T-cell (primary cell): ENCODE results near the gene SSBP2. TPM values are rescaled to one million over a fixed set of nuclear protein-coding genes. Genes with fewer than 3 reads are reported as not detected.
"Not testable (repeated sequence)": the region's sequence is repeated elsewhere in the genome, so short reads cannot be mapped to it uniquely, and the experiment has no call there.

Experiments used
- ATAC-seq, 4 experiments: fragments of 200-7000 bp in 3 of 4; fragments of 150-1000 bp in 1 of 4; cut with Tn5 transposase; replicated peaks in 1 of 4; 1 replicate in 3 of 4; 2 replicates in 1 of 4; pipeline ENCODE4 v1.10.0; 2021; ENCODE audit warnings: moderate library complexity in 3 of 4, mild to moderate bottlenecking in 2 of 4, moderate number of reproducible peaks in 1 of 4
- CTCF ChIA-PET, 2 donors: fragments of 300-600 bp; sonication (Branson Sonifier 250); formaldehyde crosslinking; loops; one replicate each; lab custom pipeline; 2022; ENCODE audit warnings: antibody characterized with exemption in 2 of 2; lab: Charles Lee
- POLR2A ChIA-PET, 2 donors: fragments of 300-600 bp; sonication (Branson Sonifier 250); formaldehyde crosslinking; loops; one replicate each; lab custom pipeline; 2022; ENCODE audit warnings: antibody characterized with exemption in 2 of 2; lab: Charles Lee
- DNase-seq, 35 experiments: peaks; one replicate each; pipeline versions ENCODE4 v3.0.0 to v3.0.0-alpha.2; 2013 to 2023
- H3K27ac ChIP-seq: one replicate; pipeline ENCODE4 v1.5.1; 2013; ENCODE audit warnings: low read length
- H3K27me3 ChIP-seq, 2 experiments: replicated peaks in 1 of 2; 1 replicate in 1 of 2; 2 replicates in 1 of 2; pipeline versions ENCODE4 v1.6.1 to v1.7.0; 2013; ENCODE audit warnings: low read length in 1 of 2, mixed read lengths in 1 of 2; ENCODE audit not compliant: control insufficient read depth in 2 of 2, insufficient read depth in 2 of 2; ENCODE audit errors: extremely low read depth in 1 of 2
- H3K36me3 ChIP-seq, 2 donors: 1 replicate in 1 of 2; 2 replicates in 1 of 2; pipeline versions ENCODE4 v1.6.1 to v1.7.0; 2013; ENCODE audit warnings: low read length in 1 of 2; ENCODE audit not compliant: control insufficient read depth in 2 of 2, insufficient read depth in 1 of 2; ENCODE audit errors: extremely low read depth in 1 of 2
- H3K4me1 ChIP-seq, 2 experiments: 1 replicate in 1 of 2; 2 replicates in 1 of 2; pipeline versions ENCODE4 v1.6.1 to v1.7.0; 2013; ENCODE audit warnings: low read length in 2 of 2, mixed read lengths in 1 of 2; ENCODE audit not compliant: insufficient read depth in 2 of 2, control insufficient read depth in 1 of 2; ENCODE audit errors: extremely low read depth in 1 of 2
- H3K4me3 ChIP-seq, 2 donors: 1 replicate in 1 of 2; 2 replicates in 1 of 2; pipeline versions ENCODE4 v1.5.1 to v1.7.0; 2013; ENCODE audit warnings: mild to moderate bottlenecking in 2 of 2, low read length in 1 of 2, moderate library complexity in 1 of 2; ENCODE audit not compliant: control insufficient read depth in 1 of 2; ENCODE audit errors: extremely low read depth in 1 of 2
- H3K9me3 ChIP-seq: 2 replicates; pipeline ENCODE4 v1.7.0; 2013
- H3K27ac Mint-ChIP-seq, 2 donors: one replicate each; pipeline ENCODE4 v1.8.0; 2020 to 2021; ENCODE audit warnings: mild to moderate bottlenecking in 2 of 2, mixed read lengths in 2 of 2
- H3K27me3 Mint-ChIP-seq, 2 donors: one replicate each; pipeline ENCODE4 v1.8.0; 2021 to 2022; ENCODE audit warnings: mixed read lengths in 2 of 2
- H3K36me3 Mint-ChIP-seq: one replicate; pipeline ENCODE4 v1.8.0; 2021; ENCODE audit warnings: mixed read lengths
- H3K4me1 Mint-ChIP-seq, 3 donors: one replicate each; pipeline ENCODE4 v1.8.0; 2020 to 2022; ENCODE audit warnings: mixed read lengths in 3 of 3, mild to moderate bottlenecking in 1 of 3
- H3K4me3 Mint-ChIP-seq, 3 donors: one replicate each; pipeline ENCODE4 v1.8.0; 2020 to 2022; ENCODE audit warnings: mild to moderate bottlenecking in 3 of 3, mixed read lengths in 3 of 3, moderate library complexity in 3 of 3
- H3K9me3 Mint-ChIP-seq, 3 donors: one replicate each; pipeline ENCODE4 v1.8.0; 2020 to 2022; ENCODE audit warnings: mixed read lengths in 3 of 3
- WGBS: methylation state at CpG from one replicate; pipeline ENCODE4 v1.1.5; 2013; ENCODE audit warnings: missing lambda C conversion rate; ENCODE audit not compliant: insufficient coverage; 5-methylcytosine and 5-hydroxymethylcytosine counted together
- total RNA-seq, 35 experiments: library from RNA in 6 of 35; stranded (reverse) in 6 of 35; fragments of 120-200 nt in 1 of 35; gene quantifications; one replicate each; pipeline versions ENCODE4 v1.2.1 to v1.2.4 and lab custom pipeline; 2013 to 2026

SSBP2 gene
- total RNA-seq, 5 donors from 2014 or later (not counting 1 experiment from before 2014, with no cell fraction given) = 31.1 to 44.9 (median 35.8) TPM

GRCh38 chr5:81628061-81628460 is 122.8 kb downstream of the SSBP2 start:
- H3K27me3 Mint-ChIP-seq, CTCF ChIA-PET, DNase-seq, H3K27ac Mint-ChIP-seq, ATAC-seq, H3K27ac ChIP-seq, H3K4me3 ChIP-seq, H3K9me3 ChIP-seq, H3K27me3 ChIP-seq, H3K4me3 Mint-ChIP-seq, POLR2A ChIA-PET, H3K9me3 Mint-ChIP-seq, H3K36me3 ChIP-seq: not testable (repeated sequence)
- peaks cover 0 to 18% of the 10 kb centered on the region in 2 experiments for H3K4me1 ChIP-seq
- Mint-ChIP-seq H3K4me1 (peaks cover 4 to 11% (median 8%) of the 10 kb centered on the region in 3 donors), H3K36me3 (peaks cover 25% of the 10 kb centered on the region)
- 100% methylated on average over 1 of the region's 4 CpGs for WGBS

GRCh38 chr5:81626524-81626923 is 124.4 kb downstream of the SSBP2 start:
- H3K27ac Mint-ChIP-seq = no peak overlapping the region
- Histone ChIP-seq H3K4me3 (no peak overlapping the region), H3K4me1 (peaks cover 0 to 8% of the 10 kb centered on the region in 2 experiments), H3K9me3 (no peaks in the 10 kb centered on the region), H3K36me3 (peaks cover 0 to 2% of the 10 kb centered on the region in 2 donors), H3K27ac (no peak overlapping the region), H3K27me3 (no peaks in the 10 kb centered on the region)
- POLR2A ChIA-PET = interaction anchor here in 1 of 2 donors (0.6 kb wide), 1 partner anchor 198 kb away, joined by 4 read pairs; no protein-coding TSS in a partner anchor
- WGBS = no CpG with 5 or more reads among the region's 1 CpG
- peaks cover 32% of the 10 kb centered on the region for H3K36me3 Mint-ChIP-seq
- H3K4me3 Mint-ChIP-seq = no peak overlapping the region
- DNase-seq (no peak), ATAC-seq (no peak)
- no peaks in the 10 kb centered on the region for H3K27me3 Mint-ChIP-seq
- CTCF ChIA-PET = no interaction called here
- H3K9me3 Mint-ChIP-seq = peaks cover 0 to 4% (median 0%) of the 10 kb centered on the region in 3 donors
- H3K4me1 Mint-ChIP-seq = peaks cover 4 to 11% (median 8%) of the 10 kb centered on the region in 3 donors

GRCh38 chr5:81609810-81610375 is 141.0 kb downstream of the SSBP2 start:
- Mint-ChIP-seq H3K36me3 (peaks cover 41% of the 10 kb centered on the region), H3K9me3 (peaks cover 0 to 8% (median 7%) of the 10 kb centered on the region in 3 donors), H3K27me3 (no peaks in the 10 kb centered on the region), H3K27ac (no peak overlapping the region), H3K4me1 (peaks cover 5 to 28% (median 6%) of the 10 kb centered on the region in 3 donors), H3K4me3 (no peak overlapping the region)
- no peaks in the 10 kb centered on the region for H3K27me3 ChIP-seq
- 95% methylated on average over 4 of the region's 7 CpGs for WGBS
- POLR2A ChIA-PET = no interaction called here
- no peak for ATAC-seq
- no peaks in the 10 kb centered on the region for H3K4me1 ChIP-seq
- H3K9me3 ChIP-seq = no peaks in the 10 kb centered on the region
- no peak for DNase-seq
- H3K36me3 ChIP-seq = peaks cover 0 to 2% of the 10 kb centered on the region in 2 donors
- CTCF ChIA-PET = no interaction called here
- H3K4me3 ChIP-seq = peak overlapping the region in 1 of 2 donors; percentile 15
- H3K27ac ChIP-seq = no peak overlapping the region

GRCh38 chr5:81608976-81609375 is 141.9 kb downstream of the SSBP2 start:
- Mint-ChIP-seq H3K27ac (no peak overlapping the region), H3K36me3 (peaks cover 35% of the 10 kb centered on the region), H3K27me3 (no peaks in the 10 kb centered on the region), H3K4me1 (peaks cover 11 to 22% (median 11%) of the 10 kb centered on the region in 3 donors), H3K4me3 (no peak overlapping the region), H3K9me3 (peaks cover 0 to 8% (median 5%) of the 10 kb centered on the region in 3 donors)
- Histone ChIP-seq H3K36me3 (peaks cover 0 to 2% of the 10 kb centered on the region in 2 donors), H3K27ac (no peak overlapping the region), H3K4me3 (no peak overlapping the region), H3K9me3 (no peaks in the 10 kb centered on the region), H3K27me3 (no peaks in the 10 kb centered on the region), H3K4me1 (no peaks in the 10 kb centered on the region)
- ATAC-seq (no peak), DNase-seq (no peak)
- 100% methylated on average over 1 of the region's 1 CpG for WGBS
- CTCF ChIA-PET = interaction anchor here in 1 of 2 donors (0.6 kb wide), 1 partner anchor 90 kb away, joined by 3 read pairs; no protein-coding TSS in a partner anchor
- POLR2A ChIA-PET = no interaction called here

- ChIA-PET POLR2A (no interaction called here), CTCF (no interaction called here)
- H3K36me3 ChIP-seq = no peaks in the 10 kb centered on the region
- no peak overlapping the region for H3K27ac ChIP-seq
- no peak overlapping the region for H3K4me3 ChIP-seq
- Mint-ChIP-seq H3K27ac (no peak overlapping the region), H3K4me3 (no peak overlapping the region), H3K36me3 (peaks cover 33% of the 10 kb centered on the region), H3K4me1 (peaks cover 11 to 22% (median 12%) of the 10 kb centered on the region in 3 donors), H3K27me3 (no peaks in the 10 kb centered on the region), H3K9me3 (peaks cover 0 to 8% (median 5%) of the 10 kb centered on the region in 3 donors)
- H3K27me3 ChIP-seq = no peaks in the 10 kb centered on the region
- no peaks in the 10 kb centered on the region for H3K9me3 ChIP-seq
- H3K4me1 ChIP-seq = no peaks in the 10 kb centered on the region
- no peak for ATAC-seq
- DNase-seq = no peak
- WGBS = no CpG with 5 or more reads among the region's 1 CpG
These were observed 143.2 kb downstream of the SSBP2 start for GRCh38 chr5:81607693-81608092.

GRCh38 chr5:81606150-81606549 is 144.7 kb downstream of the SSBP2 start:
- peaks cover 41% of the 10 kb centered on the region for H3K36me3 Mint-ChIP-seq
- WGBS = no CpG with 5 or more reads among the region's 2 CpGs
- peaks cover 0 to 8% (median 5%) of the 10 kb centered on the region in 3 donors for H3K9me3 Mint-ChIP-seq

More at GRCh38 chr5:81606150-81606549, 144.7 kb downstream of the SSBP2 start:
- no peak overlapping the region for H3K27ac ChIP-seq
- Mint-ChIP-seq H3K4me1 (peaks cover 11 to 22% (median 12%) of the 10 kb centered on the region in 3 donors), H3K27me3 (no peaks in the 10 kb centered on the region), H3K4me3 (no peak overlapping the region), H3K27ac (no peak overlapping the region)
- no peaks in the 10 kb centered on the region for H3K9me3 ChIP-seq
- DNase-seq (no peak), ATAC-seq (no peak)
- H3K36me3 ChIP-seq = peaks cover 0 to under 1% of the 10 kb centered on the region in 2 donors
- H3K4me3 ChIP-seq = no peak overlapping the region
- no peaks in the 10 kb centered on the region for H3K4me1 ChIP-seq
- POLR2A ChIA-PET = no interaction called here
- no peaks in the 10 kb centered on the region for H3K27me3 ChIP-seq
- CTCF ChIA-PET = interaction anchor here in 1 of 2 donors (0.5 kb wide), 1 partner anchor 883 kb away, joined by 3 read pairs; no protein-coding TSS in a partner anchor
